Mesenchymal stem cell (in vitro differentiated cells and primary cell): Measurements from ENCODE around the gene NCF4.

Experiments
- DNase-seq: peaks from one replicate; pipeline ENCODE4 v3.0.0-alpha.2; 2013
- H2AFZ ChIP-seq: one replicate; pipeline ENCODE4 v1.6.1; 2013; ENCODE audit warnings: low read depth, mild to moderate bottlenecking, control low read depth, inconsistent platforms, low read length, moderate library complexity
- H2AK5ac ChIP-seq: 2 replicates; pipeline ENCODE4 v1.6.1; 2013; ENCODE audit warnings: low read length, moderate library complexity, mild to moderate bottlenecking, inconsistent platforms; ENCODE audit not compliant: severe bottlenecking
- H2BK120ac ChIP-seq: one replicate; pipeline ENCODE4 v1.6.1; 2013; ENCODE audit warnings: low read depth, mild to moderate bottlenecking, inconsistent platforms, low read length, moderate library complexity
- H2BK12ac ChIP-seq, 2 experiments: one replicate each; pipeline ENCODE4 v1.6.1; 2013; ENCODE audit warnings: inconsistent platforms in 2 of 2, low read length in 2 of 2, mild to moderate bottlenecking in 2 of 2, moderate library complexity in 2 of 2, control low read depth in 1 of 2
- H2BK15ac ChIP-seq: one replicate; pipeline ENCODE4 v1.6.1; 2013; ENCODE audit warnings: mild to moderate bottlenecking, low read depth, inconsistent platforms; ENCODE audit not compliant: poor library complexity, severe bottlenecking
- H2BK5ac ChIP-seq: 2 replicates; pipeline ENCODE4 v1.6.1; 2013; ENCODE audit warnings: low read depth, mild to moderate bottlenecking, low read length, control low read depth, inconsistent platforms; ENCODE audit not compliant: poor library complexity, severe bottlenecking
- H3K14ac ChIP-seq, 2 experiments: one replicate each; pipeline ENCODE4 v1.6.1; 2013; ENCODE audit warnings: inconsistent platforms in 2 of 2, low read length in 2 of 2, control low read depth in 1 of 2, mild to moderate bottlenecking in 1 of 2, moderate library complexity in 1 of 2
- H3K18ac ChIP-seq, 2 experiments: one replicate each; pipeline ENCODE4 v1.6.1; 2013; ENCODE audit warnings: inconsistent platforms in 2 of 2, low read length in 2 of 2, control low read depth in 1 of 2, low read depth in 1 of 2, mild to moderate bottlenecking in 1 of 2
- H3K23ac ChIP-seq, 2 experiments: one replicate each; pipeline ENCODE4 v1.6.1; 2013; ENCODE audit warnings: inconsistent platforms in 2 of 2, low read length in 2 of 2, mild to moderate bottlenecking in 2 of 2, moderate library complexity in 2 of 2, control low read depth in 1 of 2
- H3K27ac ChIP-seq: 2 replicates; pipeline ENCODE4 v1.5.1; 2013; ENCODE audit warnings: mild to moderate bottlenecking, moderate library complexity, low read length, control low read depth, inconsistent platforms; ENCODE audit not compliant: poor library complexity, severe bottlenecking
- H3K27me3 ChIP-seq, 2 experiments: 2 replicates each; pipeline versions ENCODE4 v1.6.1 to v1.7.0; 2013; ENCODE audit warnings: low read length in 2 of 2, mild to moderate bottlenecking in 2 of 2, moderate library complexity in 2 of 2, control low read depth in 1 of 2, inconsistent platforms in 1 of 2; ENCODE audit not compliant: control insufficient read depth in 1 of 2, insufficient read depth in 1 of 2
- H3K36me3 ChIP-seq, 2 experiments: 2 replicates each; pipeline versions ENCODE4 v1.6.1 to v1.7.0; 2013; ENCODE audit warnings: low read length in 2 of 2, control low read depth in 1 of 2, inconsistent platforms in 1 of 2, low read depth in 1 of 2, mild to moderate bottlenecking in 1 of 2; ENCODE audit not compliant: insufficient read depth in 2 of 2, control insufficient read depth in 1 of 2
- H3K4ac ChIP-seq, 2 experiments: one replicate each; pipeline ENCODE4 v1.6.1; 2013; ENCODE audit warnings: inconsistent platforms in 2 of 2, low read length in 2 of 2, mild to moderate bottlenecking in 2 of 2, moderate library complexity in 2 of 2, control low read depth in 1 of 2, low read depth in 1 of 2
- H3K4me1 ChIP-seq: 2 replicates; pipeline ENCODE4 v1.6.1; 2013; ENCODE audit warnings: low read depth, low read length, control low read depth; ENCODE audit not compliant: control insufficient read depth, insufficient read depth
- H3K4me2 ChIP-seq: 2 replicates; pipeline ENCODE4 v1.6.1; 2013; ENCODE audit warnings: low read length, mild to moderate bottlenecking, inconsistent platforms; ENCODE audit not compliant: poor library complexity, severe bottlenecking
- H3K4me3 ChIP-seq, 2 experiments: 2 replicates each; pipeline versions ENCODE4 v1.5.1 to v1.7.0; 2013; ENCODE audit warnings: low read length in 2 of 2, mild to moderate bottlenecking in 2 of 2, control low read depth in 1 of 2, low read depth in 1 of 2; ENCODE audit not compliant: insufficient read depth in 1 of 2
- H3K79me1 ChIP-seq: replicated peaks from 2 replicates; pipeline ENCODE4 v1.6.1; 2013; ENCODE audit warnings: mild to moderate bottlenecking, control low read depth, low read length, inconsistent platforms; ENCODE audit not compliant: poor library complexity, severe bottlenecking
- H3K9ac ChIP-seq: 2 replicates; pipeline ENCODE4 v1.7.0; 2013; ENCODE audit warnings: mild to moderate bottlenecking, low read length, moderate library complexity
- H3K9me3 ChIP-seq: 2 replicates; pipeline ENCODE4 v1.7.0; 2013; ENCODE audit warnings: mild to moderate bottlenecking, low read length; ENCODE audit not compliant: control insufficient read depth
- H4K8ac ChIP-seq: one replicate; pipeline ENCODE4 v1.6.1; 2013; ENCODE audit warnings: inconsistent platforms, mild to moderate bottlenecking, low read length, moderate library complexity
- H4K91ac ChIP-seq: one replicate; pipeline ENCODE4 v1.6.1; 2013; ENCODE audit warnings: mild to moderate bottlenecking, low read length, inconsistent platforms
- WGBS: methylation state at CpG from one replicate; pipeline ENCODE4 v1.1.7; 2013; ENCODE audit warnings: mixed read lengths; 5-methylcytosine and 5-hydroxymethylcytosine counted together

Gene NCF4

DNA sequence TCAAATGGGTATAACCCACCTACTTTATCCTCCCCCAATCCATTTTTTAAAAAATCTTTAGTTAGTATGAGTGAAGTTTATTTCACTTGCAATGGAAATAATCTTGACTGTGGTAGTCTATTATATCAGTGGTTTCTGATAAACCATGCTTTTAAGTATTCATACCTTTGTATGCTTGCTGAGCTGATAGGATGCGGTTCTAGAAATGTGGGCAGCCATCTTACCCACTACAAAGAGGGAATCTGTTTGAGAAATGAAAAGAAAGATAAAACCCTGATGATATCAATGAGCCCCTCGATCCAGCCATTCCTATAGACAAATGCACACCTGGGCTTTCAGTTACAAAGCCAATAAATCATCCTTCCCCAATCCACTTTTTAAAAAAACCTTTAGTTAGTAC lies 30.2 kb upstream of the NCF4 start:
- no peak overlapping the region for H4K8ac ChIP-seq
- no peak overlapping the region for H2AK5ac ChIP-seq
- no CpG with 5 or more reads among the region's 2 CpGs for WGBS

DNA sequence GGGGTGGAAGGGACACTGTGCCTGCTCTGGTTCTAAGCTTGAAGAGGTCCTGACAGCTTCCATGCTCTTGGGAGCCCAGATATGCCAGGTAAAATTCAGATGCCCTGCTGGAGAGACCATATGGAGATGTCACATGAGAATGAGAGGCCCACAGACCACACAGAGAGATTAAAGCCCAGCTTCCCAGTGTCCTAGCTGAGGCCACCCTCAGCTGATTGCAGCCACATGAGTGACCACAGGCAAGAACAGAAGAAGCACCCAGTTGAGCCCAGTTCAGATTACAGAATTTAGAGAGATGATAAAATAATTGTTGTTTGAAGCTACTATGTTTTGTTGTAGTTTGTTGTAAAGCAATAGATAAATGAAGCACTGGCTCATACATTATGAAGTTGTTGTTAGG lies 29.6 kb upstream of the NCF4 start:
- Histone ChIP-seq H3K4me1 (no peaks in the 10 kb centered on the region), H4K8ac (no peak overlapping the region), H2AK5ac (no peak overlapping the region), H3K9me3 (no peaks in the 10 kb centered on the region), H3K79me1 (no peaks in the 10 kb centered on the region), H2AFZ (no peak overlapping the region), H3K9ac (no peak overlapping the region), H2BK15ac (no peak overlapping the region), H3K18ac (no peak overlapping the region), H2BK12ac (no peak overlapping the region), H2BK120ac (no peak overlapping the region), H3K4me3 (no peak overlapping the region), H2BK5ac (no peak overlapping the region), H3K4ac (no peak overlapping the region), H3K36me3 (no peaks in the 10 kb centered on the region), H3K27me3 (peaks cover 41 to 76% of the 10 kb centered on the region in 2 experiments), H3K4me2 (no peak overlapping the region), H4K91ac (no peak overlapping the region), H3K14ac (no peak overlapping the region), H3K27ac (no peak overlapping the region), H3K23ac (no peak overlapping the region)
- DNase-seq = no peak

More for the DNA sequence above, 30.2 kb upstream of the NCF4 start:
- H2BK5ac ChIP-seq = no peak overlapping the region
- no peak overlapping the region for H3K4me2 ChIP-seq
- H2BK12ac ChIP-seq = no peak overlapping the region
- H3K79me1 ChIP-seq = no peaks in the 10 kb centered on the region
- H3K27me3 ChIP-seq = peaks cover 42 to 78% of the 10 kb centered on the region in 2 experiments
- H3K18ac ChIP-seq = no peak overlapping the region
- H3K14ac ChIP-seq = no peak overlapping the region
- no peak overlapping the region for H2BK120ac ChIP-seq
- no peak overlapping the region for H3K4ac ChIP-seq
- no peak for DNase-seq
- no peaks in the 10 kb centered on the region for H3K9me3 ChIP-seq
- H3K4me1 ChIP-seq = no peaks in the 10 kb centered on the region
- H3K36me3 ChIP-seq = no peaks in the 10 kb centered on the region
- H3K27ac ChIP-seq = no peak overlapping the region
- no peak overlapping the region for H2AFZ ChIP-seq
- H3K23ac ChIP-seq = no peak overlapping the region
- no peak overlapping the region for H2BK15ac ChIP-seq
- no peak overlapping the region for H3K9ac ChIP-seq
- H3K4me3 ChIP-seq = no peak overlapping the region
- H4K91ac ChIP-seq = no peak overlapping the region

- WGBS = 73% methylated on average over 3 of the region's 3 CpGs
Measured at GRCh38 chr22:36831717-36832116, 29.1 kb upstream of the NCF4 start.

DNA sequence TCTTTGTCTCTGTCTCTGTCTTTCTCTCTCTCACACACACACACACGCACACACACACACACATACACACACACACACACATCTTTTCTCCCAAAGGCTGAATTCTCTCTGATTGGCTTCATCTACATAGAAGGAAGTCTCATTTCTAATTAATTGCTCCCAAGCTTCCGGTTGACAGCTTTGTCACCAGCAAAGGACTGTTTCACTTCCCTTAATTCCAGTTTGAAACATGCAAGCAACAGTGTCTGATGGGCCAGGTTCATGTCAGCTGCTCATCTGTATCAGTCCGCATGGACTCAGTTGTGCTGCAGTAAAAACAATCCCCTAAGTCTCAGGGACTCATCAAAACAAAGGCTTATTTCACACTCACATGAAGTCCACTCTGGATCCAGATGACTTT lies 27.7 kb upstream of the NCF4 start:
- H3K18ac ChIP-seq = no peak overlapping the region
- H2AK5ac ChIP-seq = no peak overlapping the region
- H3K9me3 ChIP-seq = no peaks in the 10 kb centered on the region
- H3K79me1 ChIP-seq = no peaks in the 10 kb centered on the region
- no peak overlapping the region for H4K91ac ChIP-seq
- H3K27me3 ChIP-seq = peaks cover 39 to 60% of the 10 kb centered on the region in 2 experiments
- no peak overlapping the region for H3K23ac ChIP-seq
- no peak overlapping the region for H3K27ac ChIP-seq
- H2BK5ac ChIP-seq = no peak overlapping the region
- H3K4me2 ChIP-seq = no peak overlapping the region
- no peak overlapping the region for H3K4me3 ChIP-seq
- 75% methylated on average over 3 of the region's 3 CpGs for WGBS
- no peak for DNase-seq
- H3K9ac ChIP-seq = no peak overlapping the region
- no peak overlapping the region for H2BK15ac ChIP-seq
- no peaks in the 10 kb centered on the region for H3K4me1 ChIP-seq
- no peaks in the 10 kb centered on the region for H3K36me3 ChIP-seq
- H2BK120ac ChIP-seq = no peak overlapping the region
- H4K8ac ChIP-seq = no peak overlapping the region
- no peak overlapping the region for H3K4ac ChIP-seq
- H2AFZ ChIP-seq = no peak overlapping the region
- no peak overlapping the region for H2BK12ac ChIP-seq
- H3K14ac ChIP-seq = no peak overlapping the region

More at GRCh38 chr22:36831717-36832116, 29.1 kb upstream of the NCF4 start:
- Histone ChIP-seq H2AFZ (no peak overlapping the region), H3K4me1 (no peaks in the 10 kb centered on the region), H4K8ac (no peak overlapping the region), H3K23ac (no peak overlapping the region), H3K4me2 (no peak overlapping the region), H3K9ac (no peak overlapping the region), H3K36me3 (no peaks in the 10 kb centered on the region), H2AK5ac (no peak overlapping the region), H3K27ac (no peak overlapping the region), H3K9me3 (no peaks in the 10 kb centered on the region), H2BK5ac (no peak overlapping the region), H2BK12ac (no peak overlapping the region), H3K79me1 (no peaks in the 10 kb centered on the region), H3K4ac (no peak overlapping the region), H4K91ac (no peak overlapping the region), H2BK15ac (no peak overlapping the region), H3K14ac (no peak overlapping the region), H3K18ac (no peak overlapping the region), H3K27me3 (peaks cover 39 to 74% of the 10 kb centered on the region in 2 experiments), H2BK120ac (no peak overlapping the region), H3K4me3 (no peak overlapping the region)
- no peak for DNase-seq
